GM03348 (cell line): ENCODE results near the gene ADK.
A peak's percentile ranks its signal among the peaks of the same experiment; 100 is the strongest.
"Not testable (repeated sequence)": the region's sequence is repeated elsewhere in the genome, so short reads cannot be mapped to it uniquely, and the experiment has no call there.

Experiments
- DNase-seq: peaks from one replicate; pipeline ENCODE4 v3.0.0; 2012; ENCODE audit warnings: low spot score

Gene ADK

GRCh38 chr10:74146980-74147379 lies 4.0 kb upstream of the ADK start:
- DNase-seq: not testable (repeated sequence)

- DNase-seq: peak; percentile 87
Measured at GRCh38 chr10:74150204-74150989, 624 bp upstream of the ADK start, which contains the start of gene AP3M1. Gene AP3M1 (minus strand): TSS chr10:74150828. CDS start chr10:74138379, 12,449 bp downstream.

GRCh38 chr10:74151879-74152722 lies 1.1 kb downstream of the ADK start:
- no peak for DNase-seq

- DNase-seq: peak; percentile 11
Measured at GRCh38 chr10:74153123-74153522, 2.1 kb downstream of the ADK start.

GRCh38 chr10:74153676-74154075 lies 2.7 kb downstream of the ADK start:
- DNase-seq: no peak

GRCh38 chr10:74156919-74157289 lies 5.9 kb downstream of the ADK start:
- no peak for DNase-seq

GRCh38 chr10:74160013-74160412 lies 9.0 kb downstream of the ADK start:
- no peak for DNase-seq

- no peak for DNase-seq
Measured at GRCh38 chr10:74163319-74164068, 12.5 kb downstream of the ADK start.

- no peak for DNase-seq
Measured at GRCh38 chr10:74164716-74165529, 13.9 kb downstream of the ADK start.

- DNase-seq: no peak
Measured at GRCh38 chr10:74165530-74165901, 14.5 kb downstream of the ADK start.

- no peak for DNase-seq
Measured at GRCh38 chr10:74167443-74167842, 16.4 kb downstream of the ADK start.

- DNase-seq: no peak
Measured at GRCh38 chr10:74171625-74172024, 20.6 kb downstream of the ADK start.

GRCh38 chr10:74174521-74174920 lies 23.5 kb downstream of the ADK start:
- DNase-seq: no peak

GRCh38 chr10:74175510-74176379 lies 24.7 kb downstream of the ADK start:
- DNase-seq: no peak

GRCh38 chr10:74176380-74177139 lies 25.5 kb downstream of the ADK start:
- DNase-seq: peak; percentile 97

GRCh38 chr10:74177140-74177677 lies 26.2 kb downstream of the ADK start:
- DNase-seq: peak; percentile 64

GRCh38 chr10:74178042-74178791 lies 27.2 kb downstream of the ADK start:
- DNase-seq: no peak

- no peak for DNase-seq
Measured at GRCh38 chr10:74179111-74179710, 28.2 kb downstream of the ADK start.
